H9 (cell line): ENCODE measurements around the gene FOXD2. TPM values are rescaled to one million over a fixed set of nuclear protein-coding genes. Genes with fewer than 3 reads are reported as not detected.

Experiments used
- DNase-seq: peaks from one replicate; pipeline ENCODE4 v3.0.0-alpha.2; 2017
- H2AFZ ChIP-seq: one replicate; pipeline ENCODE4 v1.6.1; 2013; ENCODE audit warnings: mild to moderate bottlenecking, low read length, control low read depth, moderate library complexity
- H2AK5ac ChIP-seq: 2 replicates; pipeline ENCODE4 v1.6.1; 2013; ENCODE audit warnings: low read length, control low read depth, mixed read lengths; ENCODE audit not compliant: insufficient read length
- H2BK120ac ChIP-seq: one replicate; pipeline ENCODE4 v1.6.1; 2013; ENCODE audit warnings: low read depth, mild to moderate bottlenecking, low read length, control low read depth, inconsistent platforms; ENCODE audit not compliant: poor library complexity, severe bottlenecking
- H2BK12ac ChIP-seq: 2 replicates; pipeline ENCODE4 v1.6.1; 2013; ENCODE audit warnings: low read length, control low read depth, mixed read lengths, low read depth; ENCODE audit not compliant: insufficient read length
- H2BK15ac ChIP-seq: 2 replicates; pipeline ENCODE4 v1.6.1; 2013; ENCODE audit warnings: low read depth, low read length, control low read depth
- H2BK20ac ChIP-seq: one replicate; pipeline ENCODE4 v1.6.1; 2013; ENCODE audit warnings: low read depth, mild to moderate bottlenecking, low read length, control low read depth, inconsistent platforms; ENCODE audit not compliant: poor library complexity, severe bottlenecking
- H2BK5ac ChIP-seq: 2 replicates; pipeline ENCODE4 v1.6.1; 2013; ENCODE audit warnings: low read length, control low read depth, mixed read lengths; ENCODE audit not compliant: insufficient read length
- H3K14ac ChIP-seq: 2 replicates; pipeline ENCODE4 v1.6.1; 2013; ENCODE audit warnings: low read length, control low read depth; ENCODE audit not compliant: insufficient read depth
- H3K18ac ChIP-seq: 2 replicates; pipeline ENCODE4 v1.6.1; 2013; ENCODE audit warnings: low read depth, mild to moderate bottlenecking, mixed read lengths, low read length, control low read depth; ENCODE audit not compliant: insufficient read length
- H3K23ac ChIP-seq: 2 replicates; pipeline ENCODE4 v1.6.1; 2013; ENCODE audit warnings: low read length, control low read depth, mixed read lengths, low read depth; ENCODE audit not compliant: insufficient read length
- H3K23me2 ChIP-seq: 2 replicates; pipeline ENCODE4 v1.6.1; 2013; ENCODE audit warnings: low read depth, mild to moderate bottlenecking, mixed read lengths, low read length, control low read depth; ENCODE audit not compliant: insufficient read length, poor library complexity, severe bottlenecking
- H3K27ac ChIP-seq: 2 replicates; pipeline ENCODE4 v1.5.1; 2013; ENCODE audit warnings: low read length, control low read depth, mixed read lengths, low read depth; ENCODE audit not compliant: insufficient read length
- H3K27me3 ChIP-seq: 2 replicates; pipeline ENCODE4 v1.6.1; 2013; ENCODE audit warnings: low read length, control low read depth, inconsistent platforms; ENCODE audit not compliant: insufficient read depth
- H3K4ac ChIP-seq: 2 replicates; pipeline ENCODE4 v1.6.1; 2013; ENCODE audit warnings: low read depth, mild to moderate bottlenecking, control low read depth, inconsistent platforms, low read length, moderate library complexity
- H3K4me1 ChIP-seq: 2 replicates; pipeline ENCODE4 v1.6.1; 2013; ENCODE audit warnings: low read length, control low read depth, inconsistent platforms; ENCODE audit not compliant: insufficient read depth
- H3K4me2 ChIP-seq: 2 replicates; pipeline ENCODE4 v1.6.1; 2013; ENCODE audit warnings: low read length, control low read depth, mixed read lengths; ENCODE audit not compliant: insufficient read length, insufficient read depth
- H3K56ac ChIP-seq: 2 replicates; pipeline ENCODE4 v1.6.1; 2013; ENCODE audit warnings: low read depth, mild to moderate bottlenecking, mixed read lengths, low read length, control low read depth; ENCODE audit not compliant: insufficient read length
- H3K79me1 ChIP-seq: 2 replicates; pipeline ENCODE4 v1.6.1; 2013; ENCODE audit warnings: low read depth, mild to moderate bottlenecking, moderate library complexity, low read length, control low read depth, inconsistent platforms; ENCODE audit not compliant: insufficient read depth, poor library complexity, severe bottlenecking
- H3K79me2 ChIP-seq: 2 replicates; pipeline ENCODE4 v1.6.1; 2013; ENCODE audit warnings: low read length, control low read depth, inconsistent platforms; ENCODE audit not compliant: insufficient read depth
- H3K9ac ChIP-seq: 2 replicates; pipeline ENCODE4 v1.6.1; 2013; ENCODE audit warnings: low read length, control low read depth, mixed read lengths; ENCODE audit not compliant: insufficient read length; ENCODE audit errors: extremely low read depth
- H3K9me3 ChIP-seq: one replicate; pipeline ENCODE4 v1.6.1; 2013; ENCODE audit warnings: low read depth, low read length, inconsistent platforms; ENCODE audit not compliant: control insufficient read depth
- H3T11ph ChIP-seq: one replicate; pipeline ENCODE4 v1.6.1; 2013; ENCODE audit warnings: mild to moderate bottlenecking, low read length, control low read depth, inconsistent platforms
- H4K20me1 ChIP-seq: one replicate; pipeline ENCODE4 v1.6.1; 2013; ENCODE audit not compliant: control insufficient read depth, insufficient read length, insufficient read depth
- H4K5ac ChIP-seq: 2 replicates; pipeline ENCODE4 v1.6.1; 2013; ENCODE audit warnings: low read depth, mild to moderate bottlenecking, mixed read lengths, low read length, control low read depth; ENCODE audit not compliant: insufficient read length
- H4K8ac ChIP-seq: replicated peaks from 2 replicates; pipeline ENCODE4 v1.6.1; 2013; ENCODE audit warnings: low read length, control low read depth, mixed read lengths, low read depth; ENCODE audit not compliant: insufficient read length
- H4K91ac ChIP-seq: 2 replicates; pipeline ENCODE4 v1.6.1; 2013; ENCODE audit warnings: low read depth, mild to moderate bottlenecking, moderate library complexity, mixed read lengths, low read length, control low read depth; ENCODE audit not compliant: insufficient read length
- H3K27ac Mint-ChIP-seq, 3 experiments: 2 replicates in 2 of 3; 3 replicates in 1 of 3; pipeline ENCODE4 v1.8.0; 2020 to 2021; ENCODE audit warnings: mixed read lengths in 3 of 3, mild to moderate bottlenecking in 1 of 3, moderate library complexity in 1 of 3
- H3K27me3 Mint-ChIP-seq: 2 replicates; pipeline ENCODE4 v1.8.0; 2021; ENCODE audit warnings: low read depth, mild to moderate bottlenecking, moderate library complexity, mixed read lengths
- H3K36me3 Mint-ChIP-seq, 3 experiments: 2 replicates in 2 of 3; 3 replicates in 1 of 3; pipeline ENCODE4 v1.8.0; 2020 to 2021; ENCODE audit warnings: low read depth in 3 of 3, mixed read lengths in 3 of 3; ENCODE audit not compliant: insufficient read depth in 1 of 3
- H3K4me1 Mint-ChIP-seq, 2 experiments: 2 replicates each; pipeline ENCODE4 v1.8.0; 2020; ENCODE audit warnings: mixed read lengths in 2 of 2
- H3K4me3 Mint-ChIP-seq, 2 experiments: 2 replicates in 1 of 2; 3 replicates in 1 of 2; pipeline ENCODE4 v1.8.0; 2020 to 2021; ENCODE audit warnings: mild to moderate bottlenecking in 2 of 2, mixed read lengths in 2 of 2, moderate library complexity in 1 of 2
- H3K9me3 Mint-ChIP-seq, 2 experiments: 2 replicates in 1 of 2; 3 replicates in 1 of 2; pipeline ENCODE4 v1.8.0; 2020; ENCODE audit warnings: mild to moderate bottlenecking in 2 of 2, mixed read lengths in 2 of 2, moderate library complexity in 1 of 2
- CTCF ChIP-seq: fragments of 200-600 bp; sonication (generic); conservative IDR thresholded peaks from 3 replicates; pipeline ENCODE4 v1.8.0; 2021; ENCODE audit warnings: antibody characterized with exemption, mild to moderate bottlenecking
- WGBS: extraction: QIAGEN DNeasy Blood & Tissue Kit; methylation state at CpG from one replicate; pipeline ENCODE4 v1.1.7; 2013; ENCODE audit warnings: missing lambda C conversion rate, low lambda C conversion rate, mixed read lengths; ENCODE audit not compliant: insufficient read length; ENCODE audit errors: extremely low coverage; 5-methylcytosine and 5-hydroxymethylcytosine counted together
- total RNA-seq: library from RNA; stranded (reverse); gene quantifications from 2 replicates; pipeline ENCODE4 v1.2.1, GENCODE V29; 2021

The FOXD2 gene
- total RNA-seq, 1 experiment from 2014 or later, result not detected

- no peaks in the 10 kb centered on the region for H3K4me1 ChIP-seq
- no CpG with 5 or more reads among the region's 4 CpGs for WGBS
- Mint-ChIP-seq H3K4me1 (0 out of 4 replicates have a peak, but pooled peaks cover 0 to 5% of the 10 kb centered on the region in 2 experiments), H3K27me3 (peaks cover 77% of the 10 kb centered on the region), H3K4me3 (no peak overlapping the region), H3K36me3 (no peaks in the 10 kb centered on the region), H3K27ac (no peak overlapping the region), H3K9me3 (no peaks in the 10 kb centered on the region)
- no peak for TF ChIP-seq CTCF
- no peaks in the 10 kb centered on the region for H3K79me1 ChIP-seq
- no peak overlapping the region for H4K5ac ChIP-seq
- H3K9me3 ChIP-seq, result no peaks in the 10 kb centered on the region
- H2AK5ac ChIP-seq, result no peak overlapping the region
- H3K27ac ChIP-seq, result no peak overlapping the region
- H4K91ac ChIP-seq, result no peak overlapping the region
- no peak overlapping the region for H3K23ac ChIP-seq
- H2BK12ac ChIP-seq, result no peak overlapping the region
- H3K27me3 ChIP-seq, result no peaks in the 10 kb centered on the region
- H2BK120ac ChIP-seq, result no peak overlapping the region
- no peak overlapping the region for H3K4me2 ChIP-seq
- H4K8ac ChIP-seq, result no peak overlapping the region
- no peak overlapping the region for H2BK15ac ChIP-seq
- no peaks in the 10 kb centered on the region for H4K20me1 ChIP-seq
- H3K56ac ChIP-seq, result no peak overlapping the region
- no peak overlapping the region for H3K4ac ChIP-seq
- H3K14ac ChIP-seq, result no peak overlapping the region
- H2BK5ac ChIP-seq, result no peak overlapping the region
- no peaks in the 10 kb centered on the region for H3K79me2 ChIP-seq
- H3K23me2 ChIP-seq, result no peaks in the 10 kb centered on the region
- no peak overlapping the region for H2BK20ac ChIP-seq
- H3K9ac ChIP-seq, result no peak overlapping the region
- no peak overlapping the region for H3T11ph ChIP-seq
- no peak overlapping the region for H3K18ac ChIP-seq
- no peak for DNase-seq
- no peak overlapping the region for H2AFZ ChIP-seq
These were observed 38.0 kb upstream of the FOXD2 start for GRCh38 chr1:47399846-47400155.
